Mucosa of stomach (tissue), 1 donor: ENCODE results near the gene NDUFB2.
"Not testable (repeated sequence)": the region's sequence is repeated elsewhere in the genome, so short reads cannot be mapped to it uniquely, and the experiment has no call there.

Experiments used
- H3K27me3 ChIP-seq: one replicate; pipeline ENCODE4 v1.7.0; 2013; ENCODE audit warnings: mild to moderate bottlenecking, low read length; ENCODE audit not compliant: control insufficient read depth, insufficient read depth
- H3K36me3 ChIP-seq: one replicate; pipeline ENCODE4 v1.7.0; 2013; ENCODE audit warnings: low read length; ENCODE audit not compliant: control insufficient read depth, insufficient read depth
- H3K4me1 ChIP-seq: one replicate; pipeline ENCODE4 v1.7.0; 2013; ENCODE audit warnings: mild to moderate bottlenecking, low read length; ENCODE audit not compliant: control insufficient read depth, insufficient read depth
- H3K4me3 ChIP-seq: one replicate; pipeline ENCODE4 v1.7.0; 2013; ENCODE audit warnings: low read length
- H3K9ac ChIP-seq: one replicate; pipeline ENCODE4 v1.7.0; 2013; ENCODE audit warnings: mild to moderate bottlenecking, low read length, moderate library complexity
- H3K9me3 ChIP-seq: one replicate; pipeline ENCODE4 v1.7.0; 2013; ENCODE audit warnings: mild to moderate bottlenecking, low read length, moderate library complexity; ENCODE audit not compliant: control insufficient read depth
- donor health status: Pancreatic carcinoma.

Gene NDUFB2

GRCh38 chr7:140698477-140698876 lies 2.0 kb downstream of the NDUFB2 start:
- Histone ChIP-seq H3K36me3 (no peaks in the 10 kb centered on the region), H3K4me3 (no peak overlapping the region), H3K9ac (peak overlapping the region; percentile 82)

GRCh38 chr7:140702774-140703173 lies 6.3 kb downstream of the NDUFB2 start:
- no peaks in the 10 kb centered on the region for H3K9me3 ChIP-seq
- H3K36me3 ChIP-seq = no peaks in the 10 kb centered on the region
- peaks cover 7% of the 10 kb centered on the region for H3K4me1 ChIP-seq
- no peaks in the 10 kb centered on the region for H3K27me3 ChIP-seq
- no peak overlapping the region for H3K4me3 ChIP-seq
- H3K9ac ChIP-seq = no peak overlapping the region

More at GRCh38 chr7:140698477-140698876, 2.0 kb downstream of the NDUFB2 start:
- H3K9me3 ChIP-seq = no peaks in the 10 kb centered on the region
- H3K4me1 ChIP-seq = peaks cover 9% of the 10 kb centered on the region
- no peaks in the 10 kb centered on the region for H3K27me3 ChIP-seq

GRCh38 chr7:140704205-140704604 lies 7.7 kb downstream of the NDUFB2 start:
- no peaks in the 10 kb centered on the region for H3K27me3 ChIP-seq
- H3K4me1 ChIP-seq = no peaks in the 10 kb centered on the region
- no peaks in the 10 kb centered on the region for H3K9me3 ChIP-seq
- H3K9ac ChIP-seq = no peak overlapping the region
- H3K36me3 ChIP-seq = no peaks in the 10 kb centered on the region
- H3K4me3 ChIP-seq = no peak overlapping the region

DNA sequence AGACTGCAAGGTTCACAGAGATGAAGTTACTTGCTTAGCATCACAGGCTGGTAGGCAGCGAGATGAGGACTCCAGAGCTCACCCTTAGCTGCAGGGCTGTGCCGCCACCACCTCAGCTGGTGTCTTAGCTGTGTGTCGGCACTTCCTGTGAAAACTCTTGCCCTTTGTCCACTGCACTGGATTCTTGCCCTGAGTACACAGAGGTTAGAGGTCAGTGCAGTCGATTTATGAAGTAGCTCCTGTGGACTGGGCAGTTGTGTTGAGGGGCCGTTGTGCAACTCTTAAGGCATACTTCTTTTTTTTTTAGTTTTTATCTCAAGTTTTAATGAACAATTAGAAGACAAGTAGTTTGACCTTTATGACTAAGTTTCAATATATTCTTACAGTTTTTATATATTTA lies 10.6 kb downstream of the NDUFB2 start:
- H3K27me3 ChIP-seq = no peaks in the 10 kb centered on the region
- H3K9ac ChIP-seq = no peak overlapping the region
- H3K9me3 ChIP-seq = no peaks in the 10 kb centered on the region
- no peak overlapping the region for H3K4me3 ChIP-seq
- no peaks in the 10 kb centered on the region for H3K36me3 ChIP-seq
- H3K4me1 ChIP-seq = no peaks in the 10 kb centered on the region

- not testable (repeated sequence) for H3K9ac ChIP-seq, H3K27me3 ChIP-seq, H3K4me3 ChIP-seq, H3K4me1 ChIP-seq, H3K36me3 ChIP-seq, H3K9me3 ChIP-seq
Measured at GRCh38 chr7:140708764-140709163, 12.3 kb downstream of the NDUFB2 start.

DNA sequence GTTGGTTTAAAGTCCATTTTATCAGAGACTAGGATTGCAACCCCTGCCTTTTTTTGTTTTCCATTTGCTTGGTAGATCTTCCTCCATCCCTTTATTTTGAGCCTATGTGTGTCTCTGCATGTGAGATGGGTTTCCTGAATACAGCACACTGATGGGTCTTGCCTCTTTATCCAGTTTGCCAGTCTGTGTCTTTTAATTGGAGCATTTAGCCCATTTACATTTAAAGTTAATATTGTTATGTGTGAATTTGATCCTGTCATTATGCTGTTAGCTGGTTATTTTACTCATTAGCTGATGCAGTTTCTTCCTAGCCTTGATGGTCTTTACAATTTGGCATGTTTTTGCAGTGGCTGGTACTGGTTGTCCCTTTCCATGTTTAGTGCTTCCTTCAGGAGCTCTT lies 15.9 kb downstream of the NDUFB2 start:
- H3K4me3 ChIP-seq, H3K36me3 ChIP-seq, H3K4me1 ChIP-seq, H3K27me3 ChIP-seq, H3K9me3 ChIP-seq, H3K9ac ChIP-seq: not testable (repeated sequence)

- Histone ChIP-seq H3K27me3 (no peaks in the 10 kb centered on the region), H3K9ac (no peak overlapping the region), H3K9me3 (no peaks in the 10 kb centered on the region)
Measured at GRCh38 chr7:140714331-140715040, 18.0 kb downstream of the NDUFB2 start.

GRCh38 chr7:140719721-140720120 lies 23.2 kb downstream of the NDUFB2 start:
- no peaks in the 10 kb centered on the region for H3K9me3 ChIP-seq
- no peak overlapping the region for H3K4me3 ChIP-seq
- H3K27me3 ChIP-seq = no peaks in the 10 kb centered on the region
- H3K36me3 ChIP-seq = no peaks in the 10 kb centered on the region
- no peaks in the 10 kb centered on the region for H3K4me1 ChIP-seq
- H3K9ac ChIP-seq = no peak overlapping the region

More at GRCh38 chr7:140714331-140715040, 18.0 kb downstream of the NDUFB2 start:
- H3K36me3 ChIP-seq = no peaks in the 10 kb centered on the region
- H3K4me3 ChIP-seq = no peak overlapping the region
- H3K4me1 ChIP-seq = no peaks in the 10 kb centered on the region

- Histone ChIP-seq H3K4me3 (no peak overlapping the region), H3K9me3 (no peaks in the 10 kb centered on the region), H3K4me1 (no peaks in the 10 kb centered on the region), H3K9ac (no peak overlapping the region), H3K27me3 (no peaks in the 10 kb centered on the region), H3K36me3 (no peaks in the 10 kb centered on the region)
Measured at GRCh38 chr7:140722254-140722653, 25.7 kb downstream of the NDUFB2 start.

DNA sequence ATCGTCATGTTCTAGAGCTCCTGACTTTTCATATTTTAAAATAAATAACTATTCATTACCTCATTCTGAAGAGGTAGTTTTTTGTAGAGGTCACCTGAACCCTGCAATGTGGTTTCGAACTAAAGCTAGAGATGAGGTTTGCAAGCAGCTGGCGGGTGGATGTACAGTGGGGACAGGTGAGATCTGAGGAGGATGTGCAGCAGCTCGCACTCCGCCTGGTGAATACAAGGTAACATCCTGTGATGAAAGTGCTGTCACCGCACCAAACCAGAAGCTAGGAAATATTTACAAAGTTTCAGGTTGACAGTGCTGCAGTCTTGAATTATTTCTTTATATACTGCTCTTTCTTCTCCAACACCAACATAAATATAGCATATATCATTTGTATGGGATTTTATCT lies 26.5 kb downstream of the NDUFB2 start:
- H3K4me3 ChIP-seq = no peak overlapping the region
- no peaks in the 10 kb centered on the region for H3K4me1 ChIP-seq
- no peaks in the 10 kb centered on the region for H3K9me3 ChIP-seq
- no peak overlapping the region for H3K9ac ChIP-seq
- H3K27me3 ChIP-seq = no peaks in the 10 kb centered on the region
- H3K36me3 ChIP-seq = no peaks in the 10 kb centered on the region

DNA sequence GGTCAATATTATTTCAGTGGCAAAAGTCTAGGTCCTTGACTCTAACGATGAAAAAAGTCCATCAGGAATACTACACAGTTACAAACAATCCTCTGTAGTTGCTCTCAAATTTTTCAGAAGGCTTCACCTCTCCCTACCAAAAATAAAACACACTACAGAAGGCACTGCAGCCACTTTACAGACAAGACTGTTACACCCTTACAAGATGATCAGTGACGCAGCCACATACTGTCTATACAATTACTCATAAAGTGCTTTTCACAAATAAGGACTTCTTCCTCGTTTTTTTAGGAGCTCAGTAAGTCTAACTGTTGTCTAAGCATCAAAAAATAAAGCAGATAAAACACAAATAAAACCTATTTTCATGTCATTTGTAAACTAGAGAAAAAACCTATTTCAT lies 27.1 kb downstream of the NDUFB2 start:
- no peaks in the 10 kb centered on the region for H3K36me3 ChIP-seq
- no peaks in the 10 kb centered on the region for H3K27me3 ChIP-seq
- H3K9ac ChIP-seq = no peak overlapping the region
- H3K4me1 ChIP-seq = no peaks in the 10 kb centered on the region
- H3K9me3 ChIP-seq = no peaks in the 10 kb centered on the region
- H3K4me3 ChIP-seq = no peak overlapping the region

DNA sequence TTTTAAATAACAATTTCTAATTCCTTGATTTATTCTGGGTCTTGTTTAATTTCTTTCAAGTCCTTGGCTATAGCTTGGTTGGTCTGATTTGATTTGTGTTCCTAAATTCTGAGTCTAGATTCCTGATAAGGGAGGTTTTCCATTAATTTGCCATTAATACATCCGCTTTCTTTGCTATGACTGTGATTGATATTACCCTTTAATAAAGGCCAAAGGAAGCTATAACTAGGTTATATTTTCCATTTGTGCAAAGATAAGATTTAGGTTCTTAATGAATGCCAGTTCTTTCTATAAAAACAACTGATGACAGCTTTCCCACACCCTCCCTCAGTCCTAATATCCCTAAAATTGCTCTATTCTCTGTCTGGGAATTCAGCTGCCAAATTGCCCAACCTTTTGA lies 28.2 kb downstream of the NDUFB2 start:
- no peak overlapping the region for H3K9ac ChIP-seq
- H3K27me3 ChIP-seq = no peaks in the 10 kb centered on the region
- H3K4me1 ChIP-seq = no peaks in the 10 kb centered on the region
- no peaks in the 10 kb centered on the region for H3K9me3 ChIP-seq
- H3K36me3 ChIP-seq = no peaks in the 10 kb centered on the region
- H3K4me3 ChIP-seq = no peak overlapping the region

- Histone ChIP-seq H3K4me3 (no peak overlapping the region), H3K36me3 (no peaks in the 10 kb centered on the region), H3K4me1 (no peaks in the 10 kb centered on the region), H3K9me3 (no peaks in the 10 kb centered on the region), H3K27me3 (no peaks in the 10 kb centered on the region), H3K9ac (no peak overlapping the region)
Measured at GRCh38 chr7:140726281-140726680, 29.8 kb downstream of the NDUFB2 start.
